ENCODE measurements around the gene MORN1. TPM values are rescaled to one million over a fixed set of nuclear protein-coding genes. Genes with fewer than 3 reads are reported as not detected.

Gene MORN1
- total and polyA plus RNA-seq, 11 donors = 2.2 to 8.2 (median 3.8) TPM

- ATAC-seq (no peak), DNase-seq (no peak)
- 17 to 41% (median 34%) methylated on average over 8 to 16 of the region's 16 CpGs for WGBS, 4 donors
- H3K4me3 ChIP-seq = no peak overlapping the region
- H3K4me1 ChIP-seq = no peaks in the 10 kb centered on the region
- no peaks in the 10 kb centered on the region for H3K36me3 ChIP-seq
- H3K27me3 ChIP-seq = peaks cover 5 to 65% (median 21%) of the 10 kb centered on the region in 9 donors
- no peak overlapping the region for H3K27ac ChIP-seq
- no peak for TF ChIP-seq POLR2A (IDR thresholded peaks at IDR 0.05)
- TF ChIP-seq CTCF (IDR thresholded peaks at IDR 0.05) = no peak
- intact Hi-C loops (cut with DNase I) = loop anchor here in 1 of 10 donors (10.0 kb wide), 1 partner anchor 222 kb away; no protein-coding TSS in a partner anchor
- peaks cover 0 to 9% (median 0%) of the 10 kb centered on the region in 12 donors for H3K9me3 ChIP-seq
Measured at GRCh38 chr1:2432441-2432844, 41.1 kb upstream of the MORN1 start.

GRCh38 chr1:2431518-2431917, 40.2 kb upstream of the MORN1 start:
- Histone ChIP-seq H3K4me3 (no peak overlapping the region), H3K4me1 (no peaks in the 10 kb centered on the region), H3K27ac (no peak overlapping the region), H3K36me3 (no peaks in the 10 kb centered on the region), H3K9me3 (peaks cover 0 to 9% (median 0%) of the 10 kb centered on the region in 12 donors), H3K27me3 (peaks cover 6 to 74% (median 21%) of the 10 kb centered on the region in 9 donors)
- intact Hi-C loops (cut with DNase I) = loop anchor here in 1 of 10 donors (10.0 kb wide), 1 partner anchor 223 kb away; no protein-coding TSS in a partner anchor
- WGBS, 4 donors = 37 to 69% (median 46%) methylated on average over 4 to 10 of the region's 10 CpGs
- ATAC-seq (no peak), DNase-seq (no peak)
- TF ChIP-seq CTCF (IDR thresholded peaks at IDR 0.05) = no peak
- TF ChIP-seq POLR2A (IDR thresholded peaks at IDR 0.05) = no peak

GRCh38 chr1:2431103-2431502, 39.7 kb upstream of the MORN1 start:
- no peak for ATAC-seq
- H3K4me3 ChIP-seq = no peak overlapping the region
- 39 to 59% (median 45%) methylated on average over 3 to 16 of the region's 16 CpGs for WGBS, 4 donors

GRCh38 chr1:2430592-2430973, 39.2 kb upstream of the MORN1 start:
- TF ChIP-seq CTCF (IDR thresholded peaks at IDR 0.05) (no peak), POLR2A (IDR thresholded peaks at IDR 0.05) (no peak)
- DNase-seq (no peak), ATAC-seq (no peak)
- Histone ChIP-seq H3K27me3 (peaks cover 6 to 78% (median 21%) of the 10 kb centered on the region in 9 donors), H3K36me3 (no peaks in the 10 kb centered on the region), H3K4me3 (no peak overlapping the region), H3K27ac (no peak overlapping the region), H3K9me3 (peaks cover 0 to 9% (median 0%) of the 10 kb centered on the region in 12 donors), H3K4me1 (no peaks in the 10 kb centered on the region)
- intact Hi-C loops (cut with DNase I) = loop anchor here in 1 of 10 donors (10.0 kb wide), 1 partner anchor 224 kb away; no protein-coding TSS in a partner anchor
- WGBS, 4 donors = 68 to 80% (median 76%) methylated on average over 9 to 10 of the region's 10 CpGs

More at GRCh38 chr1:2431103-2431502, 39.7 kb upstream of the MORN1 start:
- DNase-seq = no peak
- TF ChIP-seq POLR2A (IDR thresholded peaks at IDR 0.05) (no peak), CTCF (IDR thresholded peaks at IDR 0.05) (no peak)
- intact Hi-C loops (cut with DNase I) = loop anchor here in 1 of 10 donors (10.0 kb wide), 1 partner anchor 224 kb away; no protein-coding TSS in a partner anchor
- Histone ChIP-seq H3K27ac (no peak overlapping the region), H3K27me3 (peaks cover 6 to 78% (median 21%) of the 10 kb centered on the region in 9 donors), H3K9me3 (peaks cover 0 to 9% (median 0%) of the 10 kb centered on the region in 12 donors), H3K36me3 (no peaks in the 10 kb centered on the region), H3K4me1 (no peaks in the 10 kb centered on the region)
